Dedifferentiated amniotic fluid mesenchymal stem cell (primary cell): Measurements from ENCODE around the gene KCNA1.
"Not testable (repeated sequence)": the region's sequence is repeated elsewhere in the genome, so short reads cannot be mapped to it uniquely, and the experiment has no call there.

Experiments
- DNase-seq: peaks from one replicate; pipeline ENCODE4 v3.0.0-alpha.2; 2016; ENCODE audit errors: extremely low spot score

The KCNA1 gene

GRCh38 chr12:4909734-4910501 is at the start of gene KCNA1:
KCNA1 (plus strand) TSS chr12:4909905; CDS start chr12:4911379, 1,474 bp downstream.
- DNase-seq, result no peak

- no peak for DNase-seq
Measured at GRCh38 chr12:4860741-4861140, 49.0 kb upstream of the KCNA1 start.

GRCh38 chr12:4862809-4863208 is 46.9 kb upstream of the KCNA1 start:
- DNase-seq, result no peak

GRCh38 chr12:4864575-4864974 is 45.1 kb upstream of the KCNA1 start:
- no peak for DNase-seq

- DNase-seq, result no peak
Measured at GRCh38 chr12:4865246-4865645, 44.5 kb upstream of the KCNA1 start.

- DNase-seq, result no peak
Measured at GRCh38 chr12:4866299-4866698, 43.4 kb upstream of the KCNA1 start.

GRCh38 chr12:4867384-4867783 is 42.3 kb upstream of the KCNA1 start:
- no peak for DNase-seq

GRCh38 chr12:4870423-4870822 is 39.3 kb upstream of the KCNA1 start:
- no peak for DNase-seq

GRCh38 chr12:4871514-4871913 is 38.2 kb upstream of the KCNA1 start:
- DNase-seq, result no peak

- DNase-seq, result no peak
Measured at GRCh38 chr12:4873947-4874346, 35.8 kb upstream of the KCNA1 start.

- no peak for DNase-seq
Measured at GRCh38 chr12:4874671-4875070, 35.0 kb upstream of the KCNA1 start.

GRCh38 chr12:4879481-4879880 is 30.2 kb upstream of the KCNA1 start:
- DNase-seq, result not testable (repeated sequence)

- DNase-seq, result no peak
Measured at GRCh38 chr12:4881266-4882064, 28.2 kb upstream of the KCNA1 start.

- no peak for DNase-seq
Measured at GRCh38 chr12:4891866-4892265, 17.8 kb upstream of the KCNA1 start.

- DNase-seq, result no peak
Measured at GRCh38 chr12:4892418-4892817, 17.3 kb upstream of the KCNA1 start.

- DNase-seq, result no peak
Measured at GRCh38 chr12:4894019-4894418, 15.7 kb upstream of the KCNA1 start.

- DNase-seq, result no peak
Measured at GRCh38 chr12:4899364-4899763, 10.3 kb upstream of the KCNA1 start.

- peak; percentile 37 for DNase-seq
Measured at GRCh38 chr12:4900327-4900726, 9.4 kb upstream of the KCNA1 start.

- DNase-seq, result no peak
Measured at GRCh38 chr12:4905316-4905715, 4.4 kb upstream of the KCNA1 start.

GRCh38 chr12:4908684-4909409 is 858 bp upstream of the KCNA1 start:
- no peak for DNase-seq

- no peak for DNase-seq
Measured at GRCh38 chr12:4909410-4909733, 333 bp upstream of the KCNA1 start.

- DNase-seq, result no peak
Measured at GRCh38 chr12:4910502-4911315, 1.0 kb downstream of the KCNA1 start.
